Measurements from ENCODE around the gene GUCY2F. TPM values are rescaled to one million over a fixed set of nuclear protein-coding genes. Genes with fewer than 3 reads are reported as not detected.

GUCY2F gene
- total RNA-seq, 1 experiment from 2014 or later = not detected

GRCh38 chrX:109398061-109398460 lies 83.8 kb downstream of the GUCY2F start:
- Mint-ChIP-seq H3K36me3 (ENCODE audit: insufficient read depth, unreplicated experiment) (no peaks in the 10 kb centered on the region), H3K9me3 (ENCODE audit: low read depth, unreplicated experiment) (no peaks in the 10 kb centered on the region), H3K4me3 (ENCODE audit: low read depth, unreplicated experiment) (no peak overlapping the region), H3K27ac (ENCODE audit: unreplicated experiment) (no peak overlapping the region), H3K4me1 (ENCODE audit: low read depth, unreplicated experiment) (no peaks in the 10 kb centered on the region), H3K27me3 (ENCODE audit: unreplicated experiment) (peaks cover 79% of the 10 kb centered on the region)
- no peak for TF ChIP-seq CTCF (IDR thresholded peaks at IDR 0.05; ENCODE audit: unreplicated experiment)
- DNase-seq = no peak
- intact Hi-C loops (cut with micrococcal nuclease; ENCODE audit: unreplicated experiment) = no loop called here
- CTCF ChIA-PET = no interaction called here
- BruUV-seq (replicated peaks) = no TSS peak

GRCh38 chrX:109393859-109394258 lies 88.0 kb downstream of the GUCY2F start:
- H3K27me3 Mint-ChIP-seq (ENCODE audit: unreplicated experiment) = peaks cover 47% of the 10 kb centered on the region
- H3K27ac Mint-ChIP-seq (ENCODE audit: unreplicated experiment) = no peak overlapping the region
- CTCF ChIA-PET = no interaction called here
- no peaks in the 10 kb centered on the region for H3K9me3 Mint-ChIP-seq (ENCODE audit: low read depth, unreplicated experiment)
- intact Hi-C loops (cut with micrococcal nuclease; ENCODE audit: unreplicated experiment) = no loop called here
- no peak overlapping the region for H3K4me3 Mint-ChIP-seq (ENCODE audit: low read depth, unreplicated experiment)
- no peaks in the 10 kb centered on the region for H3K4me1 Mint-ChIP-seq (ENCODE audit: low read depth, unreplicated experiment)
- H3K36me3 Mint-ChIP-seq (ENCODE audit: insufficient read depth, unreplicated experiment) = no peaks in the 10 kb centered on the region
- TF ChIP-seq CTCF (IDR thresholded peaks at IDR 0.05; ENCODE audit: unreplicated experiment) = no peak
- BruUV-seq (replicated peaks) = no TSS peak
- no peak for DNase-seq

GRCh38 chrX:109392895-109393294 lies 89.0 kb downstream of the GUCY2F start:
- no peak overlapping the region for H3K4me3 Mint-ChIP-seq (ENCODE audit: low read depth, unreplicated experiment)
- no peak for DNase-seq
- no peaks in the 10 kb centered on the region for H3K4me1 Mint-ChIP-seq (ENCODE audit: low read depth, unreplicated experiment)
- no peak overlapping the region for H3K27ac Mint-ChIP-seq (ENCODE audit: unreplicated experiment)
- no peak for TF ChIP-seq CTCF (IDR thresholded peaks at IDR 0.05; ENCODE audit: unreplicated experiment)
- CTCF ChIA-PET = no interaction called here
- peaks cover 47% of the 10 kb centered on the region for H3K27me3 Mint-ChIP-seq (ENCODE audit: unreplicated experiment)
- H3K9me3 Mint-ChIP-seq (ENCODE audit: low read depth, unreplicated experiment) = no peaks in the 10 kb centered on the region
- H3K36me3 Mint-ChIP-seq (ENCODE audit: insufficient read depth, unreplicated experiment) = no peaks in the 10 kb centered on the region
- intact Hi-C loops (cut with micrococcal nuclease; ENCODE audit: unreplicated experiment) = no loop called here
- BruUV-seq (replicated peaks) = no TSS peak

GRCh38 chrX:109390556-109390955 lies 91.3 kb downstream of the GUCY2F start:
- H3K9me3 Mint-ChIP-seq (ENCODE audit: low read depth, unreplicated experiment) = no peaks in the 10 kb centered on the region
- no peak for TF ChIP-seq CTCF (IDR thresholded peaks at IDR 0.05; ENCODE audit: unreplicated experiment)
- DNase-seq = no peak
- H3K36me3 Mint-ChIP-seq (ENCODE audit: insufficient read depth, unreplicated experiment) = no peaks in the 10 kb centered on the region
- intact Hi-C loops (cut with micrococcal nuclease; ENCODE audit: unreplicated experiment) = no loop called here
- BruUV-seq (replicated peaks) = no TSS peak
- H3K4me1 Mint-ChIP-seq (ENCODE audit: low read depth, unreplicated experiment) = no peaks in the 10 kb centered on the region
- peaks cover 28% of the 10 kb centered on the region for H3K27me3 Mint-ChIP-seq (ENCODE audit: unreplicated experiment)
- no peak overlapping the region for H3K27ac Mint-ChIP-seq (ENCODE audit: unreplicated experiment)
- H3K4me3 Mint-ChIP-seq (ENCODE audit: low read depth, unreplicated experiment) = no peak overlapping the region
- CTCF ChIA-PET = no interaction called here
